GM23338 (cell line): ENCODE measurements around the gene EPHB1. TPM values are rescaled to one million over a fixed set of nuclear protein-coding genes. Genes with fewer than 3 reads are reported as not detected.

Experiments
- ATAC-seq: fragments of 200-7000 bp; cut with Tn5 transposase; 3 replicates; pipeline ENCODE4 v1.9.1; 2020
- DNase-seq: peaks from one replicate; pipeline ENCODE4 v3.0.0-alpha.2; 2015; ENCODE audit warnings: low spot score
- H2AFZ ChIP-seq: fragments of 200-600 bp; sonication (generic); 2 replicates; pipeline ENCODE4 v1.8.0; 2016; ENCODE audit warnings: antibody characterized with exemption, mild to moderate bottlenecking, moderate library complexity
- H3F3A ChIP-seq: fragments of 200-600 bp; sonication (generic); replicated peaks from 2 replicates; pipeline ENCODE4 v1.8.0; 2017; ENCODE audit warnings: antibody characterized with exemption, mixed run types, low read depth
- H3K27ac ChIP-seq: fragments of 200-600 bp; sonication (generic); 2 replicates; pipeline ENCODE4 v1.6.1; 2016; ENCODE audit warnings: low read depth
- H3K27me3 ChIP-seq: fragments of 200-600 bp; sonication (generic); 2 replicates; pipeline ENCODE4 v1.8.0; 2016; ENCODE audit warnings: mild to moderate bottlenecking, mixed run types, moderate library complexity; ENCODE audit not compliant: insufficient read depth
- H3K36me3 ChIP-seq: fragments of 200-600 bp; sonication (generic); 2 replicates; pipeline ENCODE4 v1.8.0; 2016; ENCODE audit warnings: mild to moderate bottlenecking; ENCODE audit not compliant: insufficient read depth
- H3K4me1 ChIP-seq: fragments of 200-600 bp; sonication (generic); 2 replicates; pipeline ENCODE4 v1.8.0; 2016; ENCODE audit warnings: mild to moderate bottlenecking, moderate library complexity; ENCODE audit not compliant: insufficient read depth
- H3K4me2 ChIP-seq: fragments of 200-600 bp; sonication (generic); 2 replicates; pipeline ENCODE4 v1.7.1; 2017; ENCODE audit warnings: mixed run types
- H3K4me3 ChIP-seq: fragments of 200-600 bp; sonication (generic); 2 replicates; pipeline ENCODE4 v1.6.1; 2016; ENCODE audit warnings: mixed run types
- H3K79me2 ChIP-seq: fragments of 200-600 bp; sonication (generic); replicated peaks from 2 replicates; pipeline ENCODE4 v1.8.0; 2017; ENCODE audit warnings: mild to moderate bottlenecking; ENCODE audit not compliant: insufficient read depth
- H3K9me2 ChIP-seq: fragments of 200-600 bp; sonication (generic); 2 replicates; pipeline ENCODE4 v1.8.0; 2017; ENCODE audit not compliant: insufficient read depth
- H4K20me1 ChIP-seq: fragments of 200-600 bp; sonication (generic); replicated peaks from 2 replicates; pipeline ENCODE4 v1.8.0; 2017; ENCODE audit warnings: mild to moderate bottlenecking; ENCODE audit not compliant: insufficient read depth
- H3K27ac Mint-ChIP-seq: 2 replicates; pipeline ENCODE4 v1.8.0; 2020; ENCODE audit warnings: inconsistent platforms, mild to moderate bottlenecking, moderate library complexity, mixed read lengths
- H3K27me3 Mint-ChIP-seq: 3 replicates; pipeline ENCODE4 v1.8.0; 2022; ENCODE audit warnings: low read depth, mild to moderate bottlenecking, moderate library complexity, mixed read lengths, inconsistent platforms; ENCODE audit not compliant: insufficient read depth, poor library complexity
- H3K36me3 Mint-ChIP-seq: 3 replicates; pipeline ENCODE4 v1.8.0; 2021; ENCODE audit warnings: low read depth, mild to moderate bottlenecking, inconsistent platforms, moderate library complexity, mixed read lengths
- H3K4me1 Mint-ChIP-seq: 3 replicates; pipeline ENCODE4 v1.8.0; 2020; ENCODE audit warnings: mild to moderate bottlenecking, inconsistent platforms, mixed read lengths
- H3K4me3 Mint-ChIP-seq: 3 replicates; pipeline ENCODE4 v1.8.0; 2021; ENCODE audit warnings: moderate library complexity, mild to moderate bottlenecking, inconsistent platforms, mixed read lengths
- H3K9me3 Mint-ChIP-seq: 3 replicates; pipeline ENCODE4 v1.8.0; 2020; ENCODE audit warnings: moderate library complexity, mild to moderate bottlenecking, inconsistent platforms, mixed read lengths
- CREB1 ChIP-seq: fragments of 250-450 bp; sonication (Bioruptor Pico); IDR thresholded peaks from 2 replicates; pipeline ENCODE4 v1.5.0; 2020; ENCODE audit warnings: low read depth, mild to moderate bottlenecking, moderate library complexity
- CTCF ChIP-seq, 2 experiments: fragments of 200-600 bp in 1 of 2; sonication (generic) in 1 of 2; conservative IDR thresholded peaks; 2 replicates each; pipeline versions ENCODE4 v1.5.1 to v1.6.1; 2016 to 2017; ENCODE audit warnings: antibody characterized with exemption in 2 of 2, low read depth in 2 of 2, mild to moderate bottlenecking in 2 of 2, moderate library complexity in 1 of 2
- EZH2phosphoT487 ChIP-seq: fragments of 200-600 bp; sonication (generic); IDR thresholded peaks from one replicate; pipeline ENCODE4 v1.8.1; 2018; ENCODE audit warnings: antibody characterized with exemption; ENCODE audit not compliant: unreplicated experiment
- JUNB ChIP-seq: IDR thresholded peaks from one replicate; pipeline ENCODE4 v1.6.1; 2016; ENCODE audit warnings: antibody characterized with exemption; ENCODE audit not compliant: unreplicated experiment
- REST ChIP-seq: IDR thresholded peaks from one replicate; pipeline ENCODE4 v1.6.1; 2018; ENCODE audit warnings: antibody characterized with exemption; ENCODE audit not compliant: unreplicated experiment
- ZNF331 ChIP-seq: fragments of 250-450 bp; sonication (Bioruptor Pico); IDR thresholded peaks from 2 replicates; pipeline ENCODE4 v1.5.0; 2020; ENCODE audit warnings: low read depth, mild to moderate bottlenecking, moderate library complexity
- polyA plus RNA-seq: library from polyadenylated mRNA; unstranded; fragments of >200 nt; fragmentation: Nextera tagmentation; extraction: Ambion mirVana; gene quantifications from 2 replicates; pipeline ENCODE4 v1.2.1, GENCODE V29; 2016
- total RNA-seq: library from RNA; depleted of rRNA; stranded (reverse); fragments of >200 nt; shearing (Covaris generic); gene quantifications from 2 replicates; pipeline ENCODE4 v1.2.3, GENCODE V29; 2014

Gene EPHB1
- total and polyA plus RNA-seq, 2 experiments from 2014 or later, result 2.7 to 5.2 TPM

- TF ChIP-seq REST, result no peak
- no peak for TF ChIP-seq ZNF331 (CRISPR knock-in tag)
- TF ChIP-seq CREB1 (CRISPR knock-in tag), result no peak
- TF ChIP-seq EZH2phosphoT487, result no peak
- no peak for TF ChIP-seq JUNB
- TF ChIP-seq CTCF (conservative IDR thresholded peaks at IDR 0.05; ENCODE audit: low read depth in 2 of 2), result no peak
Observed at GRCh38 chr3:135148398-135149020, 353.4 kb downstream of the EPHB1 start (continued).

- no peaks in the 10 kb centered on the region for H3K9me3 Mint-ChIP-seq
- DNase-seq (no peak), ATAC-seq (no peak)
- Histone ChIP-seq H3K9me2 (no peaks in the 10 kb centered on the region), H3F3A (no peaks in the 10 kb centered on the region), H3K27me3 (no peaks in the 10 kb centered on the region), H3K36me3 (no peaks in the 10 kb centered on the region), H3K4me3 (no peak overlapping the region), H2AFZ (no peak overlapping the region), H3K27ac (no peak overlapping the region), H3K79me2 (no peaks in the 10 kb centered on the region), H3K4me2 (no peak overlapping the region), H4K20me1 (no peaks in the 10 kb centered on the region), H3K4me1 (no peaks in the 10 kb centered on the region)
- no peak overlapping the region for H3K27ac Mint-ChIP-seq
- no peak overlapping the region for H3K4me3 Mint-ChIP-seq
- no peaks in the 10 kb centered on the region for H3K27me3 Mint-ChIP-seq
- H3K36me3 Mint-ChIP-seq, result no peaks in the 10 kb centered on the region
- no peak for TF ChIP-seq CTCF (conservative IDR thresholded peaks at IDR 0.05; ENCODE audit: low read depth in 2 of 2)
- H3K4me1 Mint-ChIP-seq, result no peaks in the 10 kb centered on the region; the same call in 2 of the 3 replicates
Observed at GRCh38 chr3:135149707-135150681, 354.9 kb downstream of the EPHB1 start.
